K562 (cell line): ENCODE results near the gene RALGAPB. TPM values are rescaled to one million over a fixed set of nuclear protein-coding genes. Genes with fewer than 3 reads are reported as not detected.

Experiments used
- ILK ChIP-seq: fragments of 450-650 bp; IDR thresholded peaks from 2 replicates; pipeline ENCODE4 v1.6.1; 2016; ENCODE audit warnings: missing genetic modification characterization, low read depth, mild to moderate bottlenecking, missing compliant biosample characterization, moderate library complexity, borderline replicate concordance
- KAT7 ChIP-seq: sonication (generic); formaldehyde crosslinking; IDR thresholded peaks from 2 replicates; pipeline ENCODE4 v1.8.0; 2022; ENCODE audit warnings: missing genetic modification reagents, mild to moderate bottlenecking, borderline replicate concordance
- NFXL1 ChIP-seq: fragments of 450-650 bp; formaldehyde crosslinking; IDR thresholded peaks from 2 replicates; pipeline ENCODE4 v1.4.0; 2021; ENCODE audit warnings: mild to moderate bottlenecking
- POLR2AphosphoS2 ChIP-seq: IDR thresholded peaks from 2 replicates; pipeline ENCODE4 v1.6.1; 2012; ENCODE audit warnings: low read length, improper control_type of control experiment
- RBM39 ChIP-seq: fragments of 200-400 bp; formaldehyde crosslinking; optimal IDR thresholded peaks from 2 replicates; pipeline ENCODE3; 2018; ENCODE audit warnings: low read depth, low read length
- TBP ChIP-seq: optimal IDR thresholded peaks from 2 replicates; pipeline ENCODE3; 2011; ENCODE audit warnings: low read depth, low read length, improper control_type of control experiment
- ZBTB40 ChIP-seq, 2 experiments: fragments of 450-650 bp in 1 of 2; sonication (generic) in 1 of 2; formaldehyde crosslinking in 1 of 2; IDR thresholded peaks; 2 replicates each; pipeline versions ENCODE4 v1.7.1 to v1.9.0; 2016 to 2022; ENCODE audit warnings: inconsistent platforms in 1 of 2, mild to moderate bottlenecking in 1 of 2, missing genetic modification reagents in 1 of 2
- ZNF407 ChIP-seq: fragments of 450-650 bp; IDR thresholded peaks from 2 replicates; pipeline ENCODE4 v1.6.1; 2016; ENCODE audit warnings: low read depth
- polyA plus RNA-seq, 8 experiments: library from polyadenylated mRNA; depleted of rRNA in 4 of 8; stranded (reverse) in 5 of 8; unstranded in 3 of 8; fragments of >200 nt; fragmentation: Nextera tagmentation in 2 of 8; fragmentation: Illumina TruSeq in 1 of 8; extraction: Ambion mirVana in 2 of 8; extraction: Trizol in 1 of 8; gene quantifications; 2 replicates each; pipeline versions ENCODE4 v1.2.1 to v1.2.3, GENCODE V29; 2011 to 2014; ENCODE audit warnings: inconsistent platforms in 1 of 8, missing spikeins in 1 of 8
- total RNA-seq, 7 experiments: library from RNA; depleted of rRNA in 6 of 7; stranded (reverse); fragments of >200 nt in 6 of 7; fragmentation: Illumina TruSeq in 2 of 7; extraction: Trizol in 2 of 7; gene quantifications; 2 replicates each; pipeline versions ENCODE4 v1.2.1 to v1.2.3, GENCODE V29; 2011 to 2021; ENCODE audit warnings: low replicate concordance in 1 of 7

The RALGAPB gene
- total and polyA plus RNA-seq, 9 of the 15 experiments (the other 6 are each of a cell fraction or from before 2014, with no cell fraction given): 4.3 to 25.6 (median 13.6) TPM

- no peak for TF ChIP-seq POLR2AphosphoS2
- TF ChIP-seq RBM39: no peak
- no peak for TF ChIP-seq ZNF407
- TF ChIP-seq ZBTB40 (IDR thresholded peaks at IDR 0.05): peak; percentile 88
- no peak for TF ChIP-seq ZBTB40 (CRISPR knock-in tag; IDR thresholded peaks at IDR 0.05)
- no peak for TF ChIP-seq ILK (tag)
- TF ChIP-seq KAT7 (CRISPR knock-in tag): no peak
- TF ChIP-seq TBP: no peak
- TF ChIP-seq NFXL1 (CRISPR knock-in tag): no peak
Observed at GRCh38 chr20:38472513-38473366, at the start of gene RALGAPB (continued).
